ENCODE results near the gene VPS13D.

- no peak for TF ChIP-seq CTCF (IDR thresholded peaks at IDR 0.05)
- no peak for TF ChIP-seq POLR2A (IDR thresholded peaks at IDR 0.05)
These were observed 142.9 kb downstream of the VPS13D start for GRCh38 chr1:12372761-12373160.
